COLO668 (cell line): Measurements from ENCODE around the gene UMOD.

ENCODE experiments used
- DNase-seq: peaks from one replicate; lab custom pipeline; 2025; ENCODE audit not compliant: unreplicated experiment; lab: John Stamatoyannopoulos, UW

Gene UMOD

GRCh38 chr16:20352615-20353014, at the start of gene UMOD:
UMOD (minus strand) TSS chr16:20352715; CDS start chr16:20350737, 1,978 bp downstream.
- no peak for DNase-seq

- DNase-seq = no peak
Measured at GRCh38 chr16:20401475-20402016, 49.0 kb upstream of the UMOD start.

GRCh38 chr16:20401066-20401465, 48.6 kb upstream of the UMOD start:
- DNase-seq = no peak

GRCh38 chr16:20399185-20399584, 46.7 kb upstream of the UMOD start:
- DNase-seq = no peak

DNA sequence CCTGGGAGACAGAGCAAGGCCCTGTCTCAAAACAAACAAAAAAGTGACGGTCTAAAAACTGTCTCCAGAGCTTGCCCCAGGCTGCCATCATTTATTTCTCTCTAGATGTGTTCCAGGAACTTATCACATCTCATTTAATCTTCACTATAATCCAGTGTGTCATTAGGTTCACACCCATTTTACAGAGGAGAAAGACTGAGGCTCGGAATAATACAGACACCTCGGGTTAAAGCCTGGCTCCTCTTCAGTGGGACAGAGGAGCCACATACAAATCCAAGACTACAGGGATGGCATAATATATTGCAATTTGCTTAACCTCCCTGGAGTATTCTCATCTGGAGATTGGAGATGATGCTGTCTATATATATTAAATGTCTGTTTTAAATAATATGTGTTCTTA, 46.1 kb upstream of the UMOD start:
- DNase-seq = no peak

GRCh38 chr16:20397468-20398074, 45.1 kb upstream of the UMOD start:
- no peak for DNase-seq

DNA sequence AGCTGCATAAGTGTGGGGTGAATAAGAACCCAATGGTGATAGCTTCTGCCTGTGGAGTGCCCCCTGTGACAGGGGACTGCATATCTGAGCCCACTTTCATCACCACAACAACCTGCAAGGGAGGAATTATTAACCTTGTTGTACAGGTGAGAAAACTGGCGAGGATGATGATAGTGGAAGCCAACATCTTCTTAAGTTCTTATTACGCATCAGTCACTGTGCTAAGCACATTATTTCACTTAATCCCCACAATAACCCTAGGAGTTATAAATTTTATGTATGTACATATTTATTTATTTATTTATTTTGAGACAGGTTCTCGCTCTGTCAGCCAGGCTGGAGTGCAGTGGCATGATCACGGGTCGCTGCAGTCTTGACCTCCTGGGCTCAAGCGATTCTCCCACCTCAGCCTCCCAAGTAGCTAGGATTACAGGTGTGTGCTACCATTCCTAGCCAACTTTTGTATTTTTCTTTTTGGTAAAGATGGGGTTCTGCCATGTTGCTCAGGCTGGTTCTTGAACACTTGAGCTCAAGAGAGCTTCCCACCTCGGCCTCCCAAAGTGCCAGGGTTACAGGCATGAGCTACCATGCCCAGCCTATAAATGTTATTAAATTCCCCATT, 44.4 kb upstream of the UMOD start:
- no peak for DNase-seq

DNA sequence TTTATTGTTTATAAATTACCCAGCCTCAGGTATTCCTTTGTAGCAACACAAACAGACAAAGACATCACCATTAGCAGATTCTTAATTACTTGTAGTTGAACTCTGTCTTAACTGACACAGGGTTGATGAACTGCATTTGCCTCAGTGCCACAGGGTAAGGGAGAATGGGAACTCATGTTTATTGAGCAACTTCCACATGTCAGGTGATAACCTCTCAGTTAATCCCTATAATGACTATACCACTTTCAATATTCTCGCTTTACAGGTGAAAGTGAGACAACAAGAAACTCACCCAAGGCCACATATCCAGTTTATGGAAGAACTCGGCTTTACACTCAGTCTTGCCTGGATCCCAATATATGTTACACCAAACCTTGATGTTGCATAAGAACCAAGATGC, 43.4 kb upstream of the UMOD start:
- no peak for DNase-seq

GRCh38 chr16:20393801-20394577, 41.5 kb upstream of the UMOD start:
- DNase-seq = no peak

DNA sequence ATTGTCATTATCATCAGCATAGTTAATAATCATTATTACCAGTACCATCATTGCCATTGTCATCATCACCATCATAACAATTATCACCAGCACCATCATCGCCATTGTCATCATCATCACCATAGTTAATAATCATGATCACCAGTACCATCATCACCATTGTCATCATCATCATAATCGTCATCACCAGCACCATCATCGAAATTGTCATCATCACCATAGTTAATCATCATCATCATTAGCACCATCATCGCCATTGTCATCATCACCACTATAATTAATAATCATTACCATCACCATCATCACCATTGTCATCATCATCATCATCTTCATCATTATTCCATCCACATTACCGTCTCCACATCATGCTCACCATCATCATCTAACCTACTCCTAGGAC, 38.5 kb upstream of the UMOD start:
- DNase-seq = no peak

GRCh38 chr16:20388854-20389253, 36.3 kb upstream of the UMOD start:
- no peak for DNase-seq

- no peak for DNase-seq
Measured at GRCh38 chr16:20387978-20388377, 35.5 kb upstream of the UMOD start.

- peak; percentile 51 for DNase-seq
Measured at GRCh38 chr16:20385844-20386832, 33.6 kb upstream of the UMOD start.

DNA sequence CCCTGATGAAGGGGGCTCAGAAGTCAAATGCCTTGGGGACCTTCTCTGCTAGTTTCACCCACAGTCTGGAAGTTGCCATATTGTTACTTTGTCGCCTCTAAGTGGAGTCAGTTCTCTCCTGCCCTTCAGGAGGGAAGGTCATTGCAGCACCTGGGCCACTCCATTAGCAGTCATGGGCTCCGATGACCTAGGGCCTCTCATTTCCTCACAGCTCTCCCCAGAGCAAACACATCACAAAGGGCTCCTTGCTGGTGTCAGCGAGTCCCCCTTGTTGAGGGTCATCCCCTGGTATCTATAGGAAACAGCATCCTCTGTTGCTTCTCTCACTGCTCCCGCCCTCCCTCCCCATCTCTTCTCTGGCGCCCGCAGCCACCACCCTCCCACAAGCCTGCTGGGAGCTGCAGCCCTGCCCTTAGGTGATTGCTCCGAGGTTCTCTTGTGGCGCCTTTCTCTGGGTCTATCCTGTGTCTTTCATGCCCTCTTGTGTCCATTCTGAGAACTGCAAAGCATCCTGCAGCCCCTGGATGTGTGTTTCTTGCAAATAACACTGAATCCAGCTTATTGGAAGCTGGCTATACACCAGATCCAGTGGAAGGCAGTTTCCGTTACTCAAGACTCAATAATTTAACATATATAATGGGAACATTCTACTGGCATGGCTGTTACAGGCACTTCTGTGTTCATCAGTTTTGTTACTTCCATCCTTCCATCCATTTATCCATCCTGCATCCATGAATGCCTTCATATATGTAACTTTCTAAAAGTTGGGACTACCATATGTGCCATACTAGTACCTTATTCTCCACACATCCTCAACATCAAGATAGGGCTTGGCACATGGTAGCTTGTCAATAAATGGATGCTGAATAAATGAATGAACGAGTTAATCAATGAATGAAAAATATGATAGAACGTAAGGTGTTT, 30.9 kb upstream of the UMOD start:
- DNase-seq = peak; percentile 55

- no peak for DNase-seq
Measured at GRCh38 chr16:20382202-20382948, 29.9 kb upstream of the UMOD start.

GRCh38 chr16:20380782-20381181, 28.3 kb upstream of the UMOD start:
- peak; percentile 52 for DNase-seq

DNA sequence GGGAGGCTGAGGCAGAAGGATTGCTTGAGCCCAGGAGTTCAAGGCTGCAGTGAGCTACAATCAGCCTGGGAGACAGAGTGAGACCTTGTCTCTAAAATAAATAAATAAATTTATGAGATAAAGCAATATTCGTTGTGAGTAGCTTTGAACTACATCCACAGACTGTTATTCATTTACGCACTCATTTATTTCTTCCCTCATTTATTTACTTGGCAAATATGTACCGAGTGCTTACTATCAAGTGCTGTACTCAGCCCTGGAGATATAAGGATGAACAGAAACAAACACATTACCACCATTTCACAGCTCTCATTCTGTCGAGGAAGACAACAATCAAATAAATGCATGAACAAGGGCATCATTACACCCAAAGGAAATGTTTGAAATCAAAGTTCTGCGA, 24.7 kb upstream of the UMOD start:
- DNase-seq = no peak

DNA sequence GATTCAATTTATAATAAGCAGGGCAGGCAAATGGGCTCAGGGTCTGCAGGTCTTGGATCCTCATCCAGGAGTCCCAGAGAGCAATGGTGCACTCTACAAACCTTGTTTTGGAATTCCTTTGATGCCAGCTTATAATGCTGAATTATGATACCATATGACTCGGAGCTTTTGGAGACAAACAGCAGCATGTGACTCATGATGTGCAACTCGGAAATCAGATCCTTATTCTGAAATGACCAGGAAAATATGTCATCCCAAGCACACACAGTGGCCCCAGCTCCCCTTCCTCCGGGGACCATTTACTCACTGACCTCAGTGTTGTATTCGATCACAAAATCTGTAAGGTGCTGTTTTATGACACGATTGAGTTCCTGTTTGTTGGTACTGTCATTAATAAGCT, 20.2 kb upstream of the UMOD start:
- DNase-seq = no peak

- no peak for DNase-seq
Measured at GRCh38 chr16:20369452-20370054, 17.0 kb upstream of the UMOD start.
